Psoas muscle (tissue), 8 donors: ENCODE results near the gene POLR3B. TPM values are rescaled to one million over a fixed set of nuclear protein-coding genes. Genes with fewer than 3 reads are reported as not detected.

Source experiments
- ATAC-seq, 4 donors: fragments of 200-7000 bp; cut with Tn5 transposase; one replicate each; pipeline ENCODE4 v1.9.1; 2020; ENCODE audit warnings: moderate library complexity in 3 of 4, mild to moderate bottlenecking in 2 of 4
- DNase-seq, 2 donors: peaks; one replicate each; pipeline ENCODE4 v3.0.0-alpha.2; 2020
- H3K27ac ChIP-seq: fragments of 200-600 bp; one replicate; pipeline ENCODE4 v1.8.0; 2022
- H3K27me3 ChIP-seq, 3 donors: fragments of 200-600 bp in 1 of 3; one replicate each; pipeline versions ENCODE4 v1.6.1 to v1.8.0; 2013 to 2022; ENCODE audit warnings: low read length in 2 of 3, mild to moderate bottlenecking in 2 of 3, moderate library complexity in 1 of 3; ENCODE audit not compliant: insufficient read depth in 3 of 3
- H3K36me3 ChIP-seq, 2 donors: fragments of 200-600 bp in 1 of 2; one replicate each; pipeline versions ENCODE4 v1.6.1 to v1.8.0; 2013 to 2022; ENCODE audit warnings: low read depth in 1 of 2, mild to moderate bottlenecking in 1 of 2, moderate library complexity in 1 of 2; ENCODE audit not compliant: insufficient read depth in 1 of 2
- H3K4me1 ChIP-seq: fragments of 200-600 bp; one replicate; pipeline ENCODE4 v1.8.0; 2022
- H3K4me3 ChIP-seq: fragments of 200-600 bp; one replicate; pipeline ENCODE4 v1.8.0; 2022; ENCODE audit warnings: mild to moderate bottlenecking
- H3K9me3 ChIP-seq: fragments of 200-600 bp; one replicate; pipeline ENCODE4 v1.8.0; 2022
- WGBS, 3 donors: extraction: QIAGEN DNeasy Blood & Tissue Kit; methylation state at CpG; one replicate each; pipeline versions ENCODE4 v1.1.6 to v1.1.7; 2013; 5-methylcytosine and 5-hydroxymethylcytosine counted together
- intact Hi-C, 2 donors: fragments of 100-400 bp; cut with DNase I; formaldehyde crosslinking; loops; one replicate each; pipeline versions ENCODE4 v1.11.0 to v1.14.2; 2022
- polyA plus RNA-seq, 3 donors: library from polyadenylated mRNA; stranded (reverse); fragments of 200-250 nt; gene quantifications; one replicate each; pipeline ENCODE4 v1.2.3, GENCODE V29; 2013
- total RNA-seq, 4 donors: library from RNA; stranded (reverse); fragmentation: NEBNext Ultra II Directional in 2 of 4; extraction: Animal tissue kit (Norgen Biotek cat#: 25700) in 2 of 4; gene quantifications; one replicate each; pipeline versions ENCODE4 v1.2.1 to v1.2.4, GENCODE V29; 2021 to 2023
- TF ChIP-seq, protein P1 (sequence below): fragments of 200-600 bp; IDR thresholded peaks from one replicate; pipeline ENCODE4 v1.8.0; 2022; ENCODE audit warnings: antibody characterized with exemption
- donor health status: healthy with polysubstance abuse.
- donor health status: DM: no; HTN: no; CAD: no; lungs with moderate emphysema.
- donor health status: Bipolar disorder and iron deficiency.
- donor health status: healthy.
- donor health status: DM: yes; HTN: yes; CAD: no.
- donor health status: DM: no; HTN: no; CAD: no.
- donor health status: DM: no; HTN: no; CAD: no.
- donor health status: DM: yes; HTN: yes; CAD: no.

Gene POLR3B
- total and polyA plus RNA-seq, 7 donors: 3.6 to 14.0 (median 6.7) TPM

DNA sequence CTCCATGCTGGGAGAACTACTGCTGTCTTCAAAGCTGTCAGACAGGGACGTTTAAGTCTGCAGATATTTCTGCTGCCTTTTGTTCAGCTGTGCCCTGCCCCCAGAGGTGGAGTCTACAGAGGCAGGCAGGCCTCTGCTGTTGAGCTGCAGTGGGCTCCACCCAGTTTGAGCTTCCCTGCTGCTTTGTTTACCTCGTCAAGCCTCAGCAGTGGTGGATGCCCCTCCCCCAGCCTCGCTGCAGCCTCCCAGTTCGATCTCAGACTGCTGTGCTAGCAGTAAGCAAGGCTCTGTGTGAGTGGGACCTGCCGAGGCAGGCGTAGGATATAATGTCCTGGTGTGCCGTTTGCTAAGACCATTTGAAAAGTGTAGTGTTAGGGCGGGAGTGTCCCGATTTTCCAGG lies 193.9 kb downstream of the POLR3B start:
- DNase-seq (no peak), ATAC-seq (no peak)
- Histone ChIP-seq H3K27me3 (no peaks in the 10 kb centered on the region), H3K9me3 (no peaks in the 10 kb centered on the region), H3K36me3 (no peaks in the 10 kb centered on the region), H3K27ac (no peak overlapping the region), H3K4me1 (no peaks in the 10 kb centered on the region), H3K4me3 (no peak overlapping the region)
- TF ChIP-seq, protein P1, sequence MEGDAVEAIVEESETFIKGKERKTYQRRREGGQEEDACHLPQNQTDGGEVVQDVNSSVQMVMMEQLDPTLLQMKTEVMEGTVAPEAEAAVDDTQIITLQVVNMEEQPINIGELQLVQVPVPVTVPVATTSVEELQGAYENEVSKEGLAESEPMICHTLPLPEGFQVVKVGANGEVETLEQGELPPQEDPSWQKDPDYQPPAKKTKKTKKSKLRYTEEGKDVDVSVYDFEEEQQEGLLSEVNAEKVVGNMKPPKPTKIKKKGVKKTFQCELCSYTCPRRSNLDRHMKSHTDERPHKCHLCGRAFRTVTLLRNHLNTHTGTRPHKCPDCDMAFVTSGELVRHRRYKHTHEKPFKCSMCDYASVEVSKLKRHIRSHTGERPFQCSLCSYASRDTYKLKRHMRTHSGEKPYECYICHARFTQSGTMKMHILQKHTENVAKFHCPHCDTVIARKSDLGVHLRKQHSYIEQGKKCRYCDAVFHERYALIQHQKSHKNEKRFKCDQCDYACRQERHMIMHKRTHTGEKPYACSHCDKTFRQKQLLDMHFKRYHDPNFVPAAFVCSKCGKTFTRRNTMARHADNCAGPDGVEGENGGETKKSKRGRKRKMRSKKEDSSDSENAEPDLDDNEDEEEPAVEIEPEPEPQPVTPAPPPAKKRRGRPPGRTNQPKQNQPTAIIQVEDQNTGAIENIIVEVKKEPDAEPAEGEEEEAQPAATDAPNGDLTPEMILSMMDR: no peak
- intact Hi-C loops: no loop called here
- 82 to 87% (median 83%) methylated on average over 9 of the region's 9 CpGs for WGBS, 3 donors

DNA sequence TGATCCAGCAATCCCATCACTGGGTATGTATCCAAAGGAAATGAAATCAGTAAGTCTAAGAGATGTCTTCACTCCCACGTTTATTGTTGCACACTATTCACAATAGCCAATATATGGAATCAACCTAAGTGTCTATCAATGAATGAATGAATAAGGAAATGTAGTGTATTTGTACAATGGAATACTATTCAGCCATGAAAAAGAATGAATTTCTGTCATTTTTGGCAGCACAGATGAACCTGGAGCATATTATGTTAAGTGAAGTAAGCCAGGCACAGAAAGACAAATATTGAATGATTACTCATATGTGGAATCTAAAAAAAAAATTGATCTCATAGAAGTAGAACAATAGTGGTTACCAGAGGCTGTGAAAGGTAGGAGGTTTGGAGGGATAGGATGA lies 194.7 kb downstream of the POLR3B start:
- Histone ChIP-seq H3K27ac (no peak overlapping the region), H3K36me3 (no peaks in the 10 kb centered on the region), H3K9me3 (no peaks in the 10 kb centered on the region), H3K4me3 (no peak overlapping the region), H3K4me1 (no peaks in the 10 kb centered on the region), H3K27me3 (no peaks in the 10 kb centered on the region)
- ATAC-seq (no peak), DNase-seq (no peak)
- WGBS, 3 donors: 82 to 97% (median 83%) methylated on average over 1 of the region's 1 CpG
- intact Hi-C loops: no loop called here
- TF ChIP-seq, protein P1: no peak

Other genes starting within 250 kb of the POLR3B start
- 100 to 1,000 TPM in 1 of 4 donors, 10 to 100 TPM in 3; 19.8 to 102 (median 35.6) TPM for gene NUAK1, start 218.8 kb upstream of the POLR3B start, total RNA-seq
- gene NUAK1, start 218.8 kb upstream of the POLR3B start, polyA plus RNA-seq: 10 to 100 TPM in 2 of 3 donors, 1 to 10 TPM in 1; 7.0 to 21.8 (median 10.2) TPM
- 10 to 100 TPM; 14.2 to 24.4 (median 19.7) TPM for gene CKAP4, start 109.7 kb upstream of the POLR3B start, total RNA-seq
- 10 to 100 TPM in 1 of 3 donors, 1 to 10 TPM in 2; 7.6 to 14.7 (median 8.0) TPM for gene CKAP4, start 109.7 kb upstream of the POLR3B start, polyA plus RNA-seq
- gene TCP11L2, start 55.0 kb upstream of the POLR3B start, total RNA-seq: 10 to 100 TPM; 26.7 to 63.1 (median 39.0) TPM
- gene TCP11L2, start 55.0 kb upstream of the POLR3B start, polyA plus RNA-seq: 10 to 100 TPM in 2 of 3 donors, 1 to 10 TPM in 1; 3.9 to 26.0 (median 15.2) TPM
- under 1 TPM in 1 of 4 donors, not detected in 3; 0.56 TPM for gene RFX4, start 225.3 kb downstream of the POLR3B start, total RNA-seq
- not detected for gene RFX4, start 225.3 kb downstream of the POLR3B start, polyA plus RNA-seq